ENCODE measurements around the gene CAMTA1. TPM values are rescaled to one million over a fixed set of nuclear protein-coding genes. Genes with fewer than 3 reads are reported as not detected.

The CAMTA1 gene
- polyA plus RNA-seq, 1 donor from 2014 or later: 162 TPM

DNA sequence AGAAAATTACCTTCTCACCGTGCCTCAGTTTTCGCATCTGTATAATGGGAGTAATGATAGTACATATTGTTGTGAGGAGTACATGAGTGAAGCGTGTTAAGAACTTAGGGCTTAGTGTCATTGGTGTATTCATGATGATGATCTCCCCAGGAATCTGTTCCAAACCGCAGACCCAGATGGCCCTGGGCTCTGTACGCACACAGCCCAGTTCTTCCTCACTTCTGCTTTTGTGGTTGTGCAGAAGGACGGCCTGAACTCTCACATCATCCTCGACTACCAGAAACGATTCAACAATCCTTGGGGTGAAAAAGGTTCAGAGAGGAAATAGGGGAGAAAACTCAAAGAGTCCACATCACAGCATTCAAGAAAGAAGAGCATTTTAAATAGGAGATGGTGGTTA is 323.0 kb downstream of the CAMTA1 start:
- Histone ChIP-seq H3K9me3 (ENCODE audit: low read length) (no peaks in the 10 kb centered on the region), H3K4me2 (ENCODE audit: low read length) (no peak overlapping the region), H3K27ac (ENCODE audit: low read length) (no peak overlapping the region), H4K20me1 (ENCODE audit: insufficient read depth) (no peaks in the 10 kb centered on the region), H2AFZ (ENCODE audit: low read depth, low read length) (no peak overlapping the region), H3K27me3 (ENCODE audit: insufficient read depth, low read depth, low read length) (no peaks in the 10 kb centered on the region), H3K9ac (ENCODE audit: low read length) (no peak overlapping the region), H3K9me2 (ENCODE audit: insufficient read depth, low read length) (no peaks in the 10 kb centered on the region), H3K79me2 (replicated peaks; ENCODE audit: insufficient read depth, low read length) (no peaks in the 10 kb centered on the region), H3K36me3 (ENCODE audit: insufficient read depth, low read length) (no peaks in the 10 kb centered on the region), H3F3A (ENCODE audit: insufficient read depth, low read length, poor library complexity, severe bottlenecking) (no peaks in the 10 kb centered on the region), H3K4me3 (ENCODE audit: low read length) (no peak overlapping the region)
- TF ChIP-seq EP300 (conservative IDR thresholded peaks at IDR 0.05; ENCODE audit: poor library complexity, severe bottlenecking): no peak
- no peak for TF ChIP-seq MXI1 (conservative IDR thresholded peaks at IDR 0.05; ENCODE audit: poor library complexity, severe bottlenecking)
- TF ChIP-seq TAF1 (IDR thresholded peaks at IDR 0.05; ENCODE audit: low read depth): no peak
- no peak for TF ChIP-seq POLR2AphosphoS5 (IDR thresholded peaks at IDR 0.05)
- TF ChIP-seq EZH2 (IDR thresholded peaks at IDR 0.05; ENCODE audit: borderline replicate concordance, insufficient read depth, low read length, poor library complexity, severe bottlenecking): no peak
- TF ChIP-seq REST (IDR thresholded peaks at IDR 0.05; ENCODE audit: borderline replicate concordance): no peak
- TF ChIP-seq SMC3 (conservative IDR thresholded peaks at IDR 0.05; ENCODE audit: poor library complexity): no peak
- TF ChIP-seq RAD21 (conservative IDR thresholded peaks at IDR 0.05): no peak
- TF ChIP-seq, protein P1, sequence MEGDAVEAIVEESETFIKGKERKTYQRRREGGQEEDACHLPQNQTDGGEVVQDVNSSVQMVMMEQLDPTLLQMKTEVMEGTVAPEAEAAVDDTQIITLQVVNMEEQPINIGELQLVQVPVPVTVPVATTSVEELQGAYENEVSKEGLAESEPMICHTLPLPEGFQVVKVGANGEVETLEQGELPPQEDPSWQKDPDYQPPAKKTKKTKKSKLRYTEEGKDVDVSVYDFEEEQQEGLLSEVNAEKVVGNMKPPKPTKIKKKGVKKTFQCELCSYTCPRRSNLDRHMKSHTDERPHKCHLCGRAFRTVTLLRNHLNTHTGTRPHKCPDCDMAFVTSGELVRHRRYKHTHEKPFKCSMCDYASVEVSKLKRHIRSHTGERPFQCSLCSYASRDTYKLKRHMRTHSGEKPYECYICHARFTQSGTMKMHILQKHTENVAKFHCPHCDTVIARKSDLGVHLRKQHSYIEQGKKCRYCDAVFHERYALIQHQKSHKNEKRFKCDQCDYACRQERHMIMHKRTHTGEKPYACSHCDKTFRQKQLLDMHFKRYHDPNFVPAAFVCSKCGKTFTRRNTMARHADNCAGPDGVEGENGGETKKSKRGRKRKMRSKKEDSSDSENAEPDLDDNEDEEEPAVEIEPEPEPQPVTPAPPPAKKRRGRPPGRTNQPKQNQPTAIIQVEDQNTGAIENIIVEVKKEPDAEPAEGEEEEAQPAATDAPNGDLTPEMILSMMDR (IDR thresholded peaks at IDR 0.05; ENCODE audit: poor library complexity, severe bottlenecking): no peak

DNA sequence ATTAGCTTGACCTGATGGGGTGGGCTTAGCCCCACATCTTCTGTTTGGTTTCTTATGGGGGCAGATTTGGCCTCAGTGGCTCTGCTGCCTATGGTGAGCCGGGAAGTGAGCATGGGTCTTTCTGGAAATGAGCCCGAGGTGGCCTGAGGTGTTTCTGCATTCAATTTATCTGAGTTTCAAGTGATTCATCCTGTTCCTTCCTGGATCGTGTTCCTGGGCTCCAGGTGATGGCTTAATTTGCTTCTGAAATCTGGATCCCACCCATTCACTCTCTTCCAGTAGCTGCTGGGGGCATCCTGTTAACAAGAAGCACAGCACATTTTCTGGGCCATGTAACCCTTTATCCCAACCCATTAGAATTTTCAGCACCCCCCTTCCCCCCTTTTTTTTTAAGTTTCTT is 324.6 kb downstream of the CAMTA1 start:
- H3K9me3 ChIP-seq (ENCODE audit: low read length): no peaks in the 10 kb centered on the region
- H3K9ac ChIP-seq (ENCODE audit: low read length): peak overlapping the region; percentile 42
- H3K79me2 ChIP-seq (replicated peaks; ENCODE audit: insufficient read depth, low read length): no peaks in the 10 kb centered on the region
- H3K27me3 ChIP-seq (ENCODE audit: insufficient read depth, low read depth, low read length): no peaks in the 10 kb centered on the region
- TF ChIP-seq RAD21 (conservative IDR thresholded peaks at IDR 0.05) (no peak), EZH2 (IDR thresholded peaks at IDR 0.05; ENCODE audit: borderline replicate concordance, insufficient read depth, low read length, poor library complexity, severe bottlenecking) (no peak), TAF1 (IDR thresholded peaks at IDR 0.05; ENCODE audit: low read depth) (no peak), SMC3 (conservative IDR thresholded peaks at IDR 0.05; ENCODE audit: poor library complexity) (no peak), REST (IDR thresholded peaks at IDR 0.05; ENCODE audit: borderline replicate concordance) (no peak), MXI1 (conservative IDR thresholded peaks at IDR 0.05; ENCODE audit: poor library complexity, severe bottlenecking) (no peak), EP300 (conservative IDR thresholded peaks at IDR 0.05; ENCODE audit: poor library complexity, severe bottlenecking) (no peak), POLR2AphosphoS5 (IDR thresholded peaks at IDR 0.05) (no peak)
- TF ChIP-seq, protein P1 (IDR thresholded peaks at IDR 0.05; ENCODE audit: poor library complexity, severe bottlenecking): no peak
- H3K36me3 ChIP-seq (ENCODE audit: insufficient read depth, low read length): no peaks in the 10 kb centered on the region
- H3K4me2 ChIP-seq (ENCODE audit: low read length): no peak overlapping the region
- no peaks in the 10 kb centered on the region for H4K20me1 ChIP-seq (ENCODE audit: insufficient read depth)
- H3K4me3 ChIP-seq (ENCODE audit: low read length): peak overlapping the region; percentile 3
- H3K27ac ChIP-seq (ENCODE audit: low read length): peak overlapping the region; percentile 73
- H3K9me2 ChIP-seq (ENCODE audit: insufficient read depth, low read length): no peaks in the 10 kb centered on the region
- no peak overlapping the region for H2AFZ ChIP-seq (ENCODE audit: low read depth, low read length)
- H3F3A ChIP-seq (ENCODE audit: insufficient read depth, low read length, poor library complexity, severe bottlenecking): no peaks in the 10 kb centered on the region

Measured in neural cell (in vitro differentiated cells).